NT2/D1 (cell line): ENCODE results near the gene PDE7B.

Experiments used
- SUZ12 ChIP-seq: IDR thresholded peaks from 2 replicates; pipeline ENCODE4 v1.6.1; 2011; ENCODE audit not compliant: insufficient read length, insufficient read depth; ENCODE audit errors: extremely low read depth
- YY1 ChIP-seq: IDR thresholded peaks from 2 replicates; pipeline ENCODE4 v1.6.1; 2011; ENCODE audit not compliant: insufficient read length, insufficient read depth
- ZNF274 ChIP-seq: IDR thresholded peaks from 2 replicates; pipeline ENCODE4 v1.6.1; 2011; ENCODE audit warnings: mild to moderate bottlenecking, low read depth, low read length

DNA sequence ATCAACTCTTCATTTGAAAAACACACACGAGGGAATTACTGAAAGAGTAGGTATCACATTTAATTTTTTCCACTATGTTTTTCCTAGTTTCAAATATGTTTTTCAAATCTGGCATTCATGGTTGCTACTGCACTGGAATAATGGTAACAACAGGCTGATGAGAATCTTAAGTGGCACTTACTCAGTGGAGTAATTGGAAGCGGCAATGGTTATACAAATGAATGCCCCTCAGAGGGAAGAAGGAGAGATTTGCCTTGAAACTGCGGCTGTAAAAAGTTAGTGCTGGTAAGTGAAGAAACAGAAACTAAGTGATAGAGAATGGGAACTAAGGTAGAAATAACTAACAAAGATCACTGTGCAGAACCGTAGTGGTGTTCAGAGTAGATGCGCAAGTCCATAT lies 41.0 kb upstream of the PDE7B start:
- TF ChIP-seq YY1 (no peak), ZNF274 (no peak), SUZ12 (no peak)
